GM13977 (cell line): ENCODE results near the gene NPRL2.

Experiments
- DNase-seq: peaks from one replicate; pipeline ENCODE4 v3.0.0; 2012; ENCODE audit warnings: low spot score
- in situ Hi-C: fragments of 300-500 bp; cut with MboI; formaldehyde crosslinking; loops from one replicate; pipeline ENCODE4 v1.12.0; 2022; ENCODE audit warnings: low sequenced_read_pairs, low pct_unique_long_range_greater_than_20kb, mixed read lengths, inconsistent platforms; ENCODE audit not compliant: unreplicated experiment
- TF ChIP-seq, protein P1 (sequence below): IDR thresholded peaks from 2 replicates; pipeline ENCODE4 v1.5.1; 2012; ENCODE audit warnings: mild to moderate bottlenecking, control low read depth; ENCODE audit not compliant: insufficient read depth; ENCODE audit errors: extremely low read depth, missing control alignments

NPRL2 gene

DNA sequence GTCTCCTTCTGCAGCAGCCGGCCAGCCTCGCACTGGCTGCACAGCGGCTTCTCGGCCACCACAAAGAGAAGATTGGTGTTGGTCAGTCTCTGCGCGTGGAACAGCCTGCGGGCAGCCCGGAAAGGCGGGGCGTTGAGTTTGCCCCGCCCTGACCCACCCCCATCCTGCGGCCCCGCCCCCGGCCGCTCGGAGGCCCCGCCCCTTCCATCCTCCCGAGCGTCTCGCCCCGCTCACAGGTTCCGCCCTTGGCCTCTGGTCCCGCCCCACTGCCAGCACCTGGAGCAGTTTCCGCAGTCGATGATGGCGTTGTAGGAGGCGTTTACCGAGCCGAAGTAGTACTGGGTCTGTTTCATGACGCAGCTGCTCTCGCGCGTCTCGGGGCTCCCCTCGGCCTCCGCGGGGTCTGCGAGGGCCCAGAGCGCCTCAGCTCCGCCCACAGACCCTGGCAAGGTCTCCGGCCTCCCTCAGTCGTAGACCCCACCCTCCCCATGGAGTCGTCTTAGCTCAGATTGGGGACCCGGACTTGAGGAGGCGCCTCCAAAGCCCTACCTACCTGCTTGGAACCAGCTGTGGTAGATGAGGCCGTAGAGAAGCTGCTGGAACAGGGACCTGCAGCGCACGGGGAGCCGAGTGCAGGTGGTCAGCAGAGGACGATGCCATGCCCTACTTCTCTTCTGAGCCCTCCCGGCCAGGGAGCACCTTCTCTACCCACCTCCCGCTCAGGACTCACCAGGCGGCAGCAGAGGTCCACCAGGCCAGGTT, 14.7 kb upstream of the NPRL2 start:
- in situ Hi-C loops = no loop called here
- TF ChIP-seq, protein P1, sequence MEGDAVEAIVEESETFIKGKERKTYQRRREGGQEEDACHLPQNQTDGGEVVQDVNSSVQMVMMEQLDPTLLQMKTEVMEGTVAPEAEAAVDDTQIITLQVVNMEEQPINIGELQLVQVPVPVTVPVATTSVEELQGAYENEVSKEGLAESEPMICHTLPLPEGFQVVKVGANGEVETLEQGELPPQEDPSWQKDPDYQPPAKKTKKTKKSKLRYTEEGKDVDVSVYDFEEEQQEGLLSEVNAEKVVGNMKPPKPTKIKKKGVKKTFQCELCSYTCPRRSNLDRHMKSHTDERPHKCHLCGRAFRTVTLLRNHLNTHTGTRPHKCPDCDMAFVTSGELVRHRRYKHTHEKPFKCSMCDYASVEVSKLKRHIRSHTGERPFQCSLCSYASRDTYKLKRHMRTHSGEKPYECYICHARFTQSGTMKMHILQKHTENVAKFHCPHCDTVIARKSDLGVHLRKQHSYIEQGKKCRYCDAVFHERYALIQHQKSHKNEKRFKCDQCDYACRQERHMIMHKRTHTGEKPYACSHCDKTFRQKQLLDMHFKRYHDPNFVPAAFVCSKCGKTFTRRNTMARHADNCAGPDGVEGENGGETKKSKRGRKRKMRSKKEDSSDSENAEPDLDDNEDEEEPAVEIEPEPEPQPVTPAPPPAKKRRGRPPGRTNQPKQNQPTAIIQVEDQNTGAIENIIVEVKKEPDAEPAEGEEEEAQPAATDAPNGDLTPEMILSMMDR = peak; percentile 13
- DNase-seq = peak; percentile 96

DNA sequence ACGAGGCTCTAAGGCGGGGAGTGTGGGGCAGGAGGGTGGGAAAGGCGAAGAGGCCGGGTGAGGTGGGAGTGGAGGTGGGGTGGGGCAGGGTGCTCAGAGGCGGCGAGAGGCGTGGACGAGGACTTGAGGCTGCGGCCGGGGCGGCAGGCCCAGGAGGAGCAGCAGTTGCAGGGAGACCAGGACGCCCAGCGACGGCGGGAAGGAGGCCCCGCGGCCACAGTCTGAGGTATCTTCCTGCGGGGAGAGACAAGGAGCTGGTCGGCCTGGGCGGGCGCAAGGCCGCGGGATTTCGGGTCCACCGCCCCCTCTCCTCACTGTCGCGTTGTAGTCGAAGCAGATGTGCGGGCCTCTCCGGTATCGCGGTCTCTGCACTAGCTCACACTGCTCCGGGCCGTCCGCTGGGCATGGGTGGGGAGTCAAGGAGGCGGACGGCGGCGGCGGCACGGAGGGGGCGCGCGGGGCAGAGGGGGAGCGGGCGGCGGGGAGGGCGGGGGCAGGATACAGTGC, 14.1 kb upstream of the NPRL2 start:
- DNase-seq = no peak
- in situ Hi-C loops = no loop called here
- TF ChIP-seq, protein P1 = no peak

DNA sequence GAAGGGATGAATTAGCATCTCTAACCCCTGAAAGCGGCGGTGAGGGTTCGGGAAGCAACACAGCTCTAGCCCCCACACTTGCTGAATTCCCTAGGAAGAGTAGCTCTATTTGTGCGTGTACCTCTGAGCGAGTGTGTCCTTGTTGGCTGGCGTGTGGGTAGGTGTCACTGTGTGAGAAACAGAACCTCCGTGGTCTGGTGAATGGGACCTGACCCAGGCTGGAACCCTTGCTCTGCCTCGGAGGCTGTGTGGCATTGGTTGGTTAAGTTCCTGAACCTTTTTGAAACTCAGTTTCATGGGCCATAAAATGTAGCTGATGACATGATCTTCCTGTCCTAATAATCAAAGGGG, 9.2 kb upstream of the NPRL2 start:
- in situ Hi-C loops = no loop called here
- TF ChIP-seq, protein P1 = no peak
- no peak for DNase-seq

DNA sequence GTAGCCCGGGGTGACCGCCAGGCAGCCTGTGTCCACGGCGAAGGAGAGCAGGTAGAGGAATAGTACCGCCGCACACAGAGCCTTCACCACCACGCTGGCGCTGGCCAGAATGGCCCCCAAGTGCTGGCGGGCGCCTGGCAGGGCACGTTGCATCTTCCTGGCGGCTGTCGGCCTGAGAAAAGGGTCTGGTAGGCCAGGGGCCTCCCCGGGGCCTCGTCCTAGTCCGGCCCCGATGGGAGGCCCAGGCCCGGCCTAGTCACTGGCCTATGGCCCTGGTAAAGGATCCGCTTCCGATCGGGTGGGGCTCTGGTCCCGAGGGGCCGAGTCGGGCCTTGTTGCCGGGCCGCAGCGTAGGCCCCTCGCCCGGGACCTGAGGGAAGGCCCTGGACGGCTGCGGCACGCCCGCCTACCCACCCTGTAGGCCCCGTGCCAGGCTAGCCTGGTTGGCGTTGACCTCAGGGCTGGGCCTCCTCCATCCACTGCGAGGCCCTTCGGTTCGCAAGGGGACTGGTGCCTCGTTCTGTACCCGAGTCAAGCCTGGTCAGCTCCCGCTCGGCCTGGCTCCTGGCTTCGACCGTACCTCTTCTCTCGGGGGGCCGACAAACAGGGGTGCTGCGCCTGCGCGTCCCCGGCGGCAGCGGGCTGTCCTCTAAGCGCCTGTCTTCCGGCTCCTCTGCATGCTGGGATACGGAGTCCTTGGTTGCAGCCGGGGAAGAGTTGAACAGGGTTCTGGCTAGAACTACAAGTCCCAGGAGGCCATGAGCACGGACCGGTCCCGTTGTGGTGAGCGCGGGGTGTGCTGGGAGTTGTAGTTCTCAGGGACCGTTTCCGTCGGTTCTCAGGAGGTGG, 8.6 kb upstream of the NPRL2 start, which contains the start of gene TMEM115:
Gene TMEM115, minus strand, starts transcription at position 611 of the 849 bp plus-strand sequence. Its CDS starts 458 bp downstream, at position 153.
- in situ Hi-C loops = no loop called here
- TF ChIP-seq, protein P1 = no peak
- peak; percentile 98 for DNase-seq

DNA sequence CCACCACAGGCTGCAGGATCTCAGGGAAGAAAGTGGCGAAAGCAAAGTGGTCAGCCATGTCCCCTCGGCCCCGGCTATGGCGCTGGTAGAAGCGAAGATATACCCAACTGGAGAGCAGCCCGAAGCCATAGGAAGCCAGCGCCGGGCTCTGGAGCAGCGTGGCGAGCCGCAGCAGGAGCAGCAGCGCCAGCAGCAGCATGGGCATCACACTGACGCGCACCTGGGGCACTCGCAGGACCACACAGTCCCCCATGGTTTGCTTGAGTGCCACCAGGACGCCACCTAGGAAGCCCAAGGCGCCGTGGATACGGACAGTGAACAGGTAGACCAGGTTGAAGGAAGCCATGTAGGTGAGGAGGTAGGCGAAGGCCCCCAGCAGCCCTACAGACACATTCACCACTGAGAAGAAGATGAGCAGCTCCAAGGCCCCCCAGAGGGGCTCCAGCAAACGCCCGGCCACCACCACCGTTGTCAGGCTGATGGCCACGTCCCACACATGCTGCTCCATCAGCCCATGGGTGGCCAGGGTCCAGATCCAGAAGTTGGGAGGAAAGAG, 7.9 kb upstream of the NPRL2 start:
- no peak for DNase-seq
- in situ Hi-C loops = no loop called here
- TF ChIP-seq, protein P1 = no peak

DNA sequence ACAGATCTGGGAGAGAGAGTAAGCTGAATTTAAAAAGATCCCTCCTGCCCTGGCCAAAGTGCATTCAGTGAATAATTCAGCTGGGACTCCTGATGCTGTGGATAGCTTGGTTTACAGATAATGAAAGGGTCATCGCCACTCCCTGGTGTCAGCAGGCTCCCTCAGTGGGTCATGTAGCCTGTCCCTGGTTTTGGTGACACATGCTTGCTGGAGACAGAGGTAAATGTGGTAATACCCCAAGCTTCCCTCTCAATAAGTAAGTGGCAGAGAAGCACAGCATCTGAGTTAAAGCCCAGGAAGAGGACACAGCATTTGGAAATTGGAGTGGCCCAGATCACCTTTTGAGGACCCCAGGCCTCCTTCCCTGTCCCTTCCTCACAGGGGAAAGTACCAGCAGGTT, 6.9 kb upstream of the NPRL2 start:
- no peak for DNase-seq
- TF ChIP-seq, protein P1 = no peak
- in situ Hi-C loops = no loop called here
